ENCODE measurements around the gene PMF1. TPM values are rescaled to one million over a fixed set of nuclear protein-coding genes. Genes with fewer than 3 reads are reported as not detected.

The PMF1 gene
- total and polyA plus RNA-seq, 2 donors from 2014 or later: 65.6 to 110 TPM

DNA sequence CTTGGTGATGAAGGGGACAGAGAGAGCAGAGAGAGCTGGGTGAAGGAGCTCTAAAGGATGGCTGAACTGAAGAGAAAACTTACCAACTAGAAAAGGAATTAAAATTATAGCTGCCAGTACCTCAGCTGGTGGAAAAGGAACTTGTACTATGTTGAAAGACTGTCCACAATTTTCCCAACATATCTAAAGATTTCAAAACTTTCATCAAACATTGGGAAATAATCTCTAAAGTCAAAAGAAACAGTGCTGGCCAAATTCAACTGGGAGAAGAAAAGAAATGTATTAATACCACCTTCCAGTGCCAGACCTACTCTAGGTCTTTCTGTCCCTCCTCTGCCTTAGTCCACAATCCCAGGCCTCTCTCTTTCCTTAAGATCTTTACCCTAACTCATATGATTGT is 63.7 kb downstream of the PMF1 start:
- TF ChIP-seq, protein P1, sequence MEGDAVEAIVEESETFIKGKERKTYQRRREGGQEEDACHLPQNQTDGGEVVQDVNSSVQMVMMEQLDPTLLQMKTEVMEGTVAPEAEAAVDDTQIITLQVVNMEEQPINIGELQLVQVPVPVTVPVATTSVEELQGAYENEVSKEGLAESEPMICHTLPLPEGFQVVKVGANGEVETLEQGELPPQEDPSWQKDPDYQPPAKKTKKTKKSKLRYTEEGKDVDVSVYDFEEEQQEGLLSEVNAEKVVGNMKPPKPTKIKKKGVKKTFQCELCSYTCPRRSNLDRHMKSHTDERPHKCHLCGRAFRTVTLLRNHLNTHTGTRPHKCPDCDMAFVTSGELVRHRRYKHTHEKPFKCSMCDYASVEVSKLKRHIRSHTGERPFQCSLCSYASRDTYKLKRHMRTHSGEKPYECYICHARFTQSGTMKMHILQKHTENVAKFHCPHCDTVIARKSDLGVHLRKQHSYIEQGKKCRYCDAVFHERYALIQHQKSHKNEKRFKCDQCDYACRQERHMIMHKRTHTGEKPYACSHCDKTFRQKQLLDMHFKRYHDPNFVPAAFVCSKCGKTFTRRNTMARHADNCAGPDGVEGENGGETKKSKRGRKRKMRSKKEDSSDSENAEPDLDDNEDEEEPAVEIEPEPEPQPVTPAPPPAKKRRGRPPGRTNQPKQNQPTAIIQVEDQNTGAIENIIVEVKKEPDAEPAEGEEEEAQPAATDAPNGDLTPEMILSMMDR (IDR thresholded peaks at IDR 0.05; ENCODE audit: borderline replicate concordance, extremely low read depth, insufficient read depth): no peak
- Histone ChIP-seq H3K27ac (ENCODE audit: low read depth in 2 of 2, low read length in 2 of 2) (no peak overlapping the region), H3K4me1 (ENCODE audit: control insufficient read depth in 2 of 3, insufficient read depth in 2 of 3, low read depth in 1 of 3, low read length in 3 of 3) (peaks cover 0 to 7% (median 6%) of the 10 kb centered on the region in 3 donors), H3K4me3 (ENCODE audit: low read length in 3 of 3) (no peak overlapping the region), H3K9me3 (ENCODE audit: control insufficient read depth in 2 of 3, insufficient read depth in 1 of 3, low read length in 3 of 3) (no peaks in the 10 kb centered on the region), H3K27me3 (ENCODE audit: control insufficient read depth, insufficient read depth, low read length) (no peaks in the 10 kb centered on the region), H3K9ac (ENCODE audit: low read length in 3 of 3) (no peak overlapping the region), H3K36me3 (ENCODE audit: control insufficient read depth in 2 of 3, insufficient read depth in 3 of 3, low read length in 3 of 3) (peaks cover 17 to 63% (median 54%) of the 10 kb centered on the region in 3 donors)
- DNase-seq: no peak
- FAIRE-seq: no peak
- intact Hi-C loops (cut with DNase I): no loop called here

DNA sequence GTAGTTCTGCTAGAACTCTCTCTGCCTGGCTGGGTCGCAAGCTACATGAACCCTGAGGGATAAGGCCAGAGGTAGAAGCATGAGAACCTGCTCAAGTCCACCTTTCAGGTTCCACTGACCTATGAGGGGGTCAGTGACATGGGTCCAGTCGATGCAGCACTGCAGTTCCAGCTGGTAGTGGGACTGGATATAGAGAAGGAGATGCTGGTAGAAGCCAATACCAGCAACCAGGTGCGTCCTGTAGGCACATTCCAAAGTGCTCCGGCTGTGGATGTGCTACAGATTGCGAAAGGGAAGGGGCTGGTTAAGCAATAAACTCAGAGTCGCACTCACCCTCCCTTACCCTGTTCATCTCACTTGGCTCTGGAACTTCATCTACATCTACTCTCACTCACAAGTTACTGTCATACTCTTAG is 64.2 kb downstream of the PMF1 start:
- Histone ChIP-seq H3K36me3 (ENCODE audit: control insufficient read depth in 2 of 3, insufficient read depth in 3 of 3, low read length in 3 of 3) (peaks cover 17 to 59% (median 51%) of the 10 kb centered on the region in 3 donors), H3K4me3 (ENCODE audit: low read length in 3 of 3) (no peak overlapping the region)

DNA sequence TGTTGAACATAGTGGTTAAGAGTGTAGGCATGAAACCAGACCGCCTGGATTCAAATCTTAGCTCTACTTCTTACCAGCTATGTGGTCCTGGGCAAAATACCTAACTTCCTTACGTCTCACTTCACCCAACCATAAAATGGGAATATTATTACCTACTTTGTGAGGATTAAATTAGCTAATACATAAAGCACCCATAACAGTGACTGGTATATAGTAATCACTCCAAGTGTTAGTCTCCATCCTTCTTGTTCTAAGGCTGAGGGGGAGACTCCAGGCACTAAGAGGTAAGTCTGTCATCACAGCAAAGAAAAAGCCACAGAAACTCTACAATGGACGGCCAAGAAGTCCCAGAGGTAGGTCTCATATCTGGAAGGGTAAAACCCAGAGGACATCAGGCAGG is 67.0 kb downstream of the PMF1 start:
- Histone ChIP-seq H3K27me3 (ENCODE audit: control insufficient read depth, insufficient read depth, low read length) (no peaks in the 10 kb centered on the region), H3K9me3 (ENCODE audit: control insufficient read depth in 2 of 3, insufficient read depth in 1 of 3, low read length in 3 of 3) (no peaks in the 10 kb centered on the region), H3K9ac (ENCODE audit: low read length in 3 of 3) (no peak overlapping the region), H3K4me3 (ENCODE audit: low read length in 3 of 3) (no peak overlapping the region), H3K27ac (ENCODE audit: low read depth in 2 of 2, low read length in 2 of 2) (no peak overlapping the region), H3K36me3 (ENCODE audit: control insufficient read depth in 2 of 3, insufficient read depth in 3 of 3, low read length in 3 of 3) (peaks cover 5 to 33% (median 26%) of the 10 kb centered on the region in 3 donors), H3K4me1 (ENCODE audit: control insufficient read depth in 2 of 3, insufficient read depth in 2 of 3, low read depth in 1 of 3, low read length in 3 of 3) (peaks cover 0 to 21% (median 18%) of the 10 kb centered on the region in 3 donors)
- TF ChIP-seq, protein P1 (IDR thresholded peaks at IDR 0.05; ENCODE audit: borderline replicate concordance, extremely low read depth, insufficient read depth): no peak
- no peak for DNase-seq
- intact Hi-C loops (cut with DNase I): no loop called here
- no peak for FAIRE-seq

More for the DNA sequence above, 64.2 kb downstream of the PMF1 start:
- DNase-seq: no peak
- no peaks in the 10 kb centered on the region for H3K9me3 ChIP-seq (ENCODE audit: control insufficient read depth in 2 of 3, insufficient read depth in 1 of 3, low read length in 3 of 3)
- TF ChIP-seq, protein P1 (IDR thresholded peaks at IDR 0.05; ENCODE audit: borderline replicate concordance, extremely low read depth, insufficient read depth): no peak
- no peak overlapping the region for H3K9ac ChIP-seq (ENCODE audit: low read length in 3 of 3)
- FAIRE-seq: no peak
- intact Hi-C loops (cut with DNase I): no loop called here
- no peak overlapping the region for H3K27ac ChIP-seq (ENCODE audit: low read depth in 2 of 2, low read length in 2 of 2)
- peaks cover 0 to 11% (median 10%) of the 10 kb centered on the region in 3 donors for H3K4me1 ChIP-seq (ENCODE audit: control insufficient read depth in 2 of 3, insufficient read depth in 2 of 3, low read depth in 1 of 3, low read length in 3 of 3)
- H3K27me3 ChIP-seq (ENCODE audit: control insufficient read depth, insufficient read depth, low read length): no peaks in the 10 kb centered on the region

DNA sequence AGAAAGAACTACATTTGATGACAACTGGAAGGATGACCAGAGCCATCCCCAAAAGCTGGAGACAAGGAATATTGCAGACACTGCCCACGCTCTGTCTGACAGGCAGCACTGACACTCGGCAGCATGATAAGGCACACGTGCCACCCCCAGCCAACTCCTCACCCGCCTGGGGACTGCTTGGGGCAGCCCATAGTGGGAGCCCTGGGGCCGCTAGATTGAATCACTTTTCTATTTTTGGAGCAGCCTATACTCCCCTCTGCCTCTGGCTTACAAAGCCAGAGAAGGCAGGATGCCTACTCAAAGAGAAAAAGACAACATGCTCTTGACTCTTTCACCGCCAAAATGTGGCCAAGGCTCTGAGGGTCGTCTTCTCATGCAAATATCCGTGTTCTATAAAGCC is 68.5 kb downstream of the PMF1 start:
- Histone ChIP-seq H3K9ac (ENCODE audit: low read length in 3 of 3) (peak overlapping the region in 2 of 3 donors; percentile 26 to 78), H3K27ac (ENCODE audit: low read depth in 2 of 2, low read length in 2 of 2) (no peak overlapping the region), H3K36me3 (ENCODE audit: control insufficient read depth in 2 of 3, insufficient read depth in 3 of 3, low read length in 3 of 3) (peaks cover 3 to 26% (median 21%) of the 10 kb centered on the region in 3 donors), H3K4me3 (ENCODE audit: low read length in 3 of 3) (peak overlapping the region in 2 of 3 donors; percentile 93 to 95), H3K4me1 (ENCODE audit: control insufficient read depth in 2 of 3, insufficient read depth in 2 of 3, low read depth in 1 of 3, low read length in 3 of 3) (peaks cover 0 to 21% (median 18%) of the 10 kb centered on the region in 3 donors), H3K9me3 (ENCODE audit: control insufficient read depth in 2 of 3, insufficient read depth in 1 of 3, low read length in 3 of 3) (no peaks in the 10 kb centered on the region), H3K27me3 (ENCODE audit: control insufficient read depth, insufficient read depth, low read length) (no peaks in the 10 kb centered on the region)
- FAIRE-seq (no peak), DNase-seq (peak in 1 of 5 donors; percentile 18)
- intact Hi-C loops (cut with DNase I): no loop called here
- TF ChIP-seq, protein P1 (IDR thresholded peaks at IDR 0.05; ENCODE audit: borderline replicate concordance, extremely low read depth, insufficient read depth): no peak

Measured in kidney (tissue), 14 donors.